Measurements from ENCODE around the gene SH2D6. TPM values are rescaled to one million over a fixed set of nuclear protein-coding genes. Genes with fewer than 3 reads are reported as not detected.

Gene SH2D6
- total and polyA plus RNA-seq, 9 of the 15 experiments (the other 6 are each of a cell fraction or from before 2014, with no cell fraction given) = 0.07 to 0.76 (median 0.33) TPM; not detected in 2

DNA sequence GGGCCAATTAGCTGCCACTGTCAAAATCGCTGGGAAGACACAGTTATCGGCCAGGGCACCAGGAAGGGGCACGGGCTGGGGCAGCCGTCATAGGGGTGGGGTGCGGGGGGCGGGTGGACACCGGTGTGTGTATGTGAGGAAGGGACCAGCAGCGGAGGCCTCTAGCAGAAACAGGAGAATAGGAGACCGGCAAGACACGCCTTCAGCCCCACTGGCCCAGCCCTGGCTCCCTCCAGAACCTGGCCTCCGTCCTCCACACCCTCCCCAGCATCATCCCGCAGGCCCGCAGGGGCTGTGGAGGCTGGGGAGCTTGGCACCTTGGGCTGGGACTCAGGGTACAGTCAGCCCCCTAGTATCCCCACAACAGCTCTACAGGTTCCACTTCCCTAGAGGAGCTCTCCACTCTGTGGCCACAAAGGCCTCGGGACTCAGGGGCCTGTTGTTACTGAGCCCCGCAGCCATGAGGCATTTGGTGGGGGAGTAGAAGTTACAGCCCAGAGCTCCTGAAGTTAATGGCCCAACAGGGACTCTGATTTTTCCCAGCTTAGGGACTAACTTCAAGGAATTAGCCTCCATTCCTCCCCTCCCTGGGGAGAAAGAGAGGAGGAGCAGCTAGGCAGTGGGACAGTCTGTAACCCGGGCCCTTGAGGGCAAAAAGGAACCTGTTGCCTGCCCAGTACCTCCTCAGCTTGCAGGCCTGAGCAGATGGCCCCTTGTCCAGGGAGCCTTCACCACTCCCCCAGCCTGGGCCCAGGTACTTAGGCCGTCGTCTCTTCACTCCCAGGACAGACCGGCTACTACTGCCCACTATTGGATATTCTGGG, 19.9 kb downstream of the SH2D6 start (continued):
- TF ChIP-seq, protein P1, sequence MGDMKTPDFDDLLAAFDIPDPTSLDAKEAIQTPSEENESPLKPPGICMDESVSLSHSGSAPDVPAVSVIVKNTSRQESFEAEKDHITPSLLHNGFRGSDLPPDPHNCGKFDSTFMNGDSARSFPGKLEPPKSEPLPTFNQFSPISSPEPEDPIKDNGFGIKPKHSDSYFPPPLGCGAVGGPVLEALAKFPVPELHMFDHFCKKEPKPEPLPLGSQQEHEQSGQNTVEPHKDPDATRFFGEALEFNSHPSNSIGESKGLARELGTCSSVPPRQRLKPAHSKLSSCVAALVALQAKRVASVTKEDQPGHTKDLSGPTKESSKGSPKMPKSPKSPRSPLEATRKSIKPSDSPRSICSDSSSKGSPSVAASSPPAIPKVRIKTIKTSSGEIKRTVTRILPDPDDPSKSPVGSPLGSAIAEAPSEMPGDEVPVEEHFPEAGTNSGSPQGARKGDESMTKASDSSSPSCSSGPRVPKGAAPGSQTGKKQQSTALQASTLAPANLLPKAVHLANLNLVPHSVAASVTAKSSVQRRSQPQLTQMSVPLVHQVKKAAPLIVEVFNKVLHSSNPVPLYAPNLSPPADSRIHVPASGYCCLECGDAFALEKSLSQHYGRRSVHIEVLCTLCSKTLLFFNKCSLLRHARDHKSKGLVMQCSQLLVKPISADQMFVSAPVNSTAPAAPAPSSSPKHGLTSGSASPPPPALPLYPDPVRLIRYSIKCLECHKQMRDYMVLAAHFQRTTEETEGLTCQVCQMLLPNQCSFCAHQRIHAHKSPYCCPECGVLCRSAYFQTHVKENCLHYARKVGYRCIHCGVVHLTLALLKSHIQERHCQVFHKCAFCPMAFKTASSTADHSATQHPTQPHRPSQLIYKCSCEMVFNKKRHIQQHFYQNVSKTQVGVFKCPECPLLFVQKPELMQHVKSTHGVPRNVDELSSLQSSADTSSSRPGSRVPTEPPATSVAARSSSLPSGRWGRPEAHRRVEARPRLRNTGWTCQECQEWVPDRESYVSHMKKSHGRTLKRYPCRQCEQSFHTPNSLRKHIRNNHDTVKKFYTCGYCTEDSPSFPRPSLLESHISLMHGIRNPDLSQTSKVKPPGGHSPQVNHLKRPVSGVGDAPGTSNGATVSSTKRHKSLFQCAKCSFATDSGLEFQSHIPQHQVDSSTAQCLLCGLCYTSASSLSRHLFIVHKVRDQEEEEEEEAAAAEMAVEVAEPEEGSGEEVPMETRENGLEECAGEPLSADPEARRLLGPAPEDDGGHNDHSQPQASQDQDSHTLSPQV (IDR thresholded peaks at IDR 0.05) = peak; percentile 29; the same call in 1 of the 2 replicates
- TF ChIP-seq SRF (CRISPR knock-in tag; IDR thresholded peaks at IDR 0.05) = 0 out of 4 replicates have a peak, but pooled peaks of 1 of the 2 experiments have one; percentile 11
- TF ChIP-seq, protein P2, sequence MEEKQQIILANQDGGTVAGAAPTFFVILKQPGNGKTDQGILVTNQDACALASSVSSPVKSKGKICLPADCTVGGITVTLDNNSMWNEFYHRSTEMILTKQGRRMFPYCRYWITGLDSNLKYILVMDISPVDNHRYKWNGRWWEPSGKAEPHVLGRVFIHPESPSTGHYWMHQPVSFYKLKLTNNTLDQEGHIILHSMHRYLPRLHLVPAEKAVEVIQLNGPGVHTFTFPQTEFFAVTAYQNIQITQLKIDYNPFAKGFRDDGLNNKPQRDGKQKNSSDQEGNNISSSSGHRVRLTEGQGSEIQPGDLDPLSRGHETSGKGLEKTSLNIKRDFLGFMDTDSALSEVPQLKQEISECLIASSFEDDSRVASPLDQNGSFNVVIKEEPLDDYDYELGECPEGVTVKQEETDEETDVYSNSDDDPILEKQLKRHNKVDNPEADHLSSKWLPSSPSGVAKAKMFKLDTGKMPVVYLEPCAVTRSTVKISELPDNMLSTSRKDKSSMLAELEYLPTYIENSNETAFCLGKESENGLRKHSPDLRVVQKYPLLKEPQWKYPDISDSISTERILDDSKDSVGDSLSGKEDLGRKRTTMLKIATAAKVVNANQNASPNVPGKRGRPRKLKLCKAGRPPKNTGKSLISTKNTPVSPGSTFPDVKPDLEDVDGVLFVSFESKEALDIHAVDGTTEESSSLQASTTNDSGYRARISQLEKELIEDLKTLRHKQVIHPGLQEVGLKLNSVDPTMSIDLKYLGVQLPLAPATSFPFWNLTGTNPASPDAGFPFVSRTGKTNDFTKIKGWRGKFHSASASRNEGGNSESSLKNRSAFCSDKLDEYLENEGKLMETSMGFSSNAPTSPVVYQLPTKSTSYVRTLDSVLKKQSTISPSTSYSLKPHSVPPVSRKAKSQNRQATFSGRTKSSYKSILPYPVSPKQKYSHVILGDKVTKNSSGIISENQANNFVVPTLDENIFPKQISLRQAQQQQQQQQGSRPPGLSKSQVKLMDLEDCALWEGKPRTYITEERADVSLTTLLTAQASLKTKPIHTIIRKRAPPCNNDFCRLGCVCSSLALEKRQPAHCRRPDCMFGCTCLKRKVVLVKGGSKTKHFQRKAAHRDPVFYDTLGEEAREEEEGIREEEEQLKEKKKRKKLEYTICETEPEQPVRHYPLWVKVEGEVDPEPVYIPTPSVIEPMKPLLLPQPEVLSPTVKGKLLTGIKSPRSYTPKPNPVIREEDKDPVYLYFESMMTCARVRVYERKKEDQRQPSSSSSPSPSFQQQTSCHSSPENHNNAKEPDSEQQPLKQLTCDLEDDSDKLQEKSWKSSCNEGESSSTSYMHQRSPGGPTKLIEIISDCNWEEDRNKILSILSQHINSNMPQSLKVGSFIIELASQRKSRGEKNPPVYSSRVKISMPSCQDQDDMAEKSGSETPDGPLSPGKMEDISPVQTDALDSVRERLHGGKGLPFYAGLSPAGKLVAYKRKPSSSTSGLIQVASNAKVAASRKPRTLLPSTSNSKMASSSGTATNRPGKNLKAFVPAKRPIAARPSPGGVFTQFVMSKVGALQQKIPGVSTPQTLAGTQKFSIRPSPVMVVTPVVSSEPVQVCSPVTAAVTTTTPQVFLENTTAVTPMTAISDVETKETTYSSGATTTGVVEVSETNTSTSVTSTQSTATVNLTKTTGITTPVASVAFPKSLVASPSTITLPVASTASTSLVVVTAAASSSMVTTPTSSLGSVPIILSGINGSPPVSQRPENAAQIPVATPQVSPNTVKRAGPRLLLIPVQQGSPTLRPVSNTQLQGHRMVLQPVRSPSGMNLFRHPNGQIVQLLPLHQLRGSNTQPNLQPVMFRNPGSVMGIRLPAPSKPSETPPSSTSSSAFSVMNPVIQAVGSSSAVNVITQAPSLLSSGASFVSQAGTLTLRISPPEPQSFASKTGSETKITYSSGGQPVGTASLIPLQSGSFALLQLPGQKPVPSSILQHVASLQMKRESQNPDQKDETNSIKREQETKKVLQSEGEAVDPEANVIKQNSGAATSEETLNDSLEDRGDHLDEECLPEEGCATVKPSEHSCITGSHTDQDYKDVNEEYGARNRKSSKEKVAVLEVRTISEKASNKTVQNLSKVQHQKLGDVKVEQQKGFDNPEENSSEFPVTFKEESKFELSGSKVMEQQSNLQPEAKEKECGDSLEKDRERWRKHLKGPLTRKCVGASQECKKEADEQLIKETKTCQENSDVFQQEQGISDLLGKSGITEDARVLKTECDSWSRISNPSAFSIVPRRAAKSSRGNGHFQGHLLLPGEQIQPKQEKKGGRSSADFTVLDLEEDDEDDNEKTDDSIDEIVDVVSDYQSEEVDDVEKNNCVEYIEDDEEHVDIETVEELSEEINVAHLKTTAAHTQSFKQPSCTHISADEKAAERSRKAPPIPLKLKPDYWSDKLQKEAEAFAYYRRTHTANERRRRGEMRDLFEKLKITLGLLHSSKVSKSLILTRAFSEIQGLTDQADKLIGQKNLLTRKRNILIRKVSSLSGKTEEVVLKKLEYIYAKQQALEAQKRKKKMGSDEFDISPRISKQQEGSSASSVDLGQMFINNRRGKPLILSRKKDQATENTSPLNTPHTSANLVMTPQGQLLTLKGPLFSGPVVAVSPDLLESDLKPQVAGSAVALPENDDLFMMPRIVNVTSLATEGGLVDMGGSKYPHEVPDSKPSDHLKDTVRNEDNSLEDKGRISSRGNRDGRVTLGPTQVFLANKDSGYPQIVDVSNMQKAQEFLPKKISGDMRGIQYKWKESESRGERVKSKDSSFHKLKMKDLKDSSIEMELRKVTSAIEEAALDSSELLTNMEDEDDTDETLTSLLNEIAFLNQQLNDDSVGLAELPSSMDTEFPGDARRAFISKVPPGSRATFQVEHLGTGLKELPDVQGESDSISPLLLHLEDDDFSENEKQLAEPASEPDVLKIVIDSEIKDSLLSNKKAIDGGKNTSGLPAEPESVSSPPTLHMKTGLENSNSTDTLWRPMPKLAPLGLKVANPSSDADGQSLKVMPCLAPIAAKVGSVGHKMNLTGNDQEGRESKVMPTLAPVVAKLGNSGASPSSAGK (IDR thresholded peaks at IDR 0.05) = peak; percentile 36; the same call in 1 of the 2 replicates
- TF ChIP-seq NFRKB (IDR thresholded peaks at IDR 0.05; ENCODE audit: low read depth) = peak; percentile 54; the same call in 1 of the 2 replicates
- 0 out of 2 replicates have a peak, but pooled peaks have one; percentile 3 for TF ChIP-seq BACH1 (tag; IDR thresholded peaks at IDR 0.05)
- TF ChIP-seq FOXJ2 (tag; IDR thresholded peaks at IDR 0.05) = peak; percentile 5; the same call in 1 of the 2 replicates
- TF ChIP-seq ETS1 (conservative IDR thresholded peaks at IDR 0.05; ENCODE audit: control insufficient read depth, low read depth, low read length) = no peak
- peak; percentile 31 for TF ChIP-seq L3MBTL2 (IDR thresholded peaks at IDR 0.05)

All from K562 (cell line).